ENCODE data around the gene KRTAP5-2.
"Not testable (repeated sequence)": the region's sequence is repeated elsewhere in the genome, so short reads cannot be mapped to it uniquely, and the experiment has no call there.

KRTAP5-2 gene

GRCh38 chr11:1607156-1607845 lies 9.2 kb upstream of the KRTAP5-2 start:
- H3K4me1 ChIP-seq (ENCODE audit: insufficient read depth, low read length); H3K36me3 ChIP-seq (ENCODE audit: insufficient read depth, low read length); H3K9me3 ChIP-seq (ENCODE audit: control insufficient read depth, insufficient read depth, low read length): not testable (repeated sequence)
- peak overlapping the region; percentile 16; the same call in 1 of the 2 replicates for H3K9ac ChIP-seq (ENCODE audit: low read depth, low read length)

- H3K9ac ChIP-seq (ENCODE audit: low read depth, low read length); H3K9me3 ChIP-seq (ENCODE audit: control insufficient read depth, insufficient read depth, low read length); H3K36me3 ChIP-seq (ENCODE audit: insufficient read depth, low read length); H3K4me1 ChIP-seq (ENCODE audit: insufficient read depth, low read length): not testable (repeated sequence)
Observed at GRCh38 chr11:1605923-1606322, 7.8 kb upstream of the KRTAP5-2 start.

GRCh38 chr11:1604711-1605110 lies 6.6 kb upstream of the KRTAP5-2 start:
- Histone ChIP-seq H3K9me3 (ENCODE audit: control insufficient read depth, insufficient read depth, low read length) (no peaks in the 10 kb centered on the region; the same call in 1 of the 2 replicates), H3K36me3 (ENCODE audit: insufficient read depth, low read length) (no peaks in the 10 kb centered on the region), H3K4me1 (ENCODE audit: insufficient read depth, low read length) (0 out of 2 replicates have a peak, but pooled peaks cover 4% of the 10 kb centered on the region), H3K9ac (ENCODE audit: low read depth, low read length) (no peak overlapping the region)

- H3K9me3 ChIP-seq (ENCODE audit: control insufficient read depth, insufficient read depth, low read length) = no peaks in the 10 kb centered on the region; the same call in 1 of the 2 replicates
- H3K4me1 ChIP-seq (ENCODE audit: insufficient read depth, low read length) = 0 out of 2 replicates have a peak, but pooled peaks cover 4% of the 10 kb centered on the region
- no peaks in the 10 kb centered on the region for H3K36me3 ChIP-seq (ENCODE audit: insufficient read depth, low read length)
- H3K9ac ChIP-seq (ENCODE audit: low read depth, low read length) = no peak overlapping the region
Observed at GRCh38 chr11:1604181-1604580, 6.1 kb upstream of the KRTAP5-2 start.

- Histone ChIP-seq H3K36me3 (ENCODE audit: insufficient read depth, low read length) (no peaks in the 10 kb centered on the region), H3K4me1 (ENCODE audit: insufficient read depth, low read length) (0 out of 2 replicates have a peak, but pooled peaks cover 4% of the 10 kb centered on the region), H3K9ac (ENCODE audit: low read depth, low read length) (no peak overlapping the region), H3K9me3 (ENCODE audit: control insufficient read depth, insufficient read depth, low read length) (no peaks in the 10 kb centered on the region; the same call in 1 of the 2 replicates)
Observed at GRCh38 chr11:1603629-1604028, 5.5 kb upstream of the KRTAP5-2 start.

- H3K36me3 ChIP-seq (ENCODE audit: insufficient read depth, low read length); H3K9me3 ChIP-seq (ENCODE audit: control insufficient read depth, insufficient read depth, low read length); H3K4me1 ChIP-seq (ENCODE audit: insufficient read depth, low read length); H3K9ac ChIP-seq (ENCODE audit: low read depth, low read length): not testable (repeated sequence)
Observed at GRCh38 chr11:1601663-1602062, 3.6 kb upstream of the KRTAP5-2 start.

- H3K4me1 ChIP-seq (ENCODE audit: insufficient read depth, low read length) = peaks cover 12% of the 10 kb centered on the region; the same call in 1 of the 2 replicates
Observed at GRCh38 chr11:1600626-1601025, 2.5 kb upstream of the KRTAP5-2 start.

GRCh38 chr11:1598816-1599215 lies 722 bp upstream of the KRTAP5-2 start:
- Histone ChIP-seq H3K36me3 (ENCODE audit: insufficient read depth, low read length) (no peaks in the 10 kb centered on the region), H3K4me1 (ENCODE audit: insufficient read depth, low read length) (peaks cover 12% of the 10 kb centered on the region; the same call in 1 of the 2 replicates)

More at GRCh38 chr11:1600626-1601025, 2.5 kb upstream of the KRTAP5-2 start:
- H3K9ac ChIP-seq (ENCODE audit: low read depth, low read length) = no peak overlapping the region
- no peaks in the 10 kb centered on the region for H3K36me3 ChIP-seq (ENCODE audit: insufficient read depth, low read length)
- no peaks in the 10 kb centered on the region; the same call in 1 of the 2 replicates for H3K9me3 ChIP-seq (ENCODE audit: control insufficient read depth, insufficient read depth, low read length)

GRCh38 chr11:1598406-1598805 lies 312 bp upstream of the KRTAP5-2 start:
- H3K9me3 ChIP-seq (ENCODE audit: control insufficient read depth, insufficient read depth, low read length); H3K9ac ChIP-seq (ENCODE audit: low read depth, low read length); H3K36me3 ChIP-seq (ENCODE audit: insufficient read depth, low read length): not testable (repeated sequence)
- peaks cover 12% of the 10 kb centered on the region; the same call in 1 of the 2 replicates for H3K4me1 ChIP-seq (ENCODE audit: insufficient read depth, low read length)

More at GRCh38 chr11:1598816-1599215, 722 bp upstream of the KRTAP5-2 start:
- Histone ChIP-seq H3K9ac (ENCODE audit: low read depth, low read length) (no peak overlapping the region), H3K9me3 (ENCODE audit: control insufficient read depth, insufficient read depth, low read length) (no peaks in the 10 kb centered on the region; the same call in 1 of the 2 replicates)

GRCh38 chr11:1597331-1597993 lies 632 bp downstream of the KRTAP5-2 start:
- Histone ChIP-seq H3K36me3 (ENCODE audit: insufficient read depth, low read length) (no peaks in the 10 kb centered on the region), H3K9ac (ENCODE audit: low read depth, low read length) (no peak overlapping the region), H3K9me3 (ENCODE audit: control insufficient read depth, insufficient read depth, low read length) (no peaks in the 10 kb centered on the region), H3K4me1 (ENCODE audit: insufficient read depth, low read length) (peaks cover 12% of the 10 kb centered on the region; the same call in 1 of the 2 replicates)

GRCh38 chr11:1596576-1597121 lies 1.4 kb downstream of the KRTAP5-2 start:
- not testable (repeated sequence) for H3K9me3 ChIP-seq (ENCODE audit: control insufficient read depth, insufficient read depth, low read length); H3K36me3 ChIP-seq (ENCODE audit: insufficient read depth, low read length)
- H3K4me1 ChIP-seq (ENCODE audit: insufficient read depth, low read length) = peaks cover 12% of the 10 kb centered on the region; the same call in 1 of the 2 replicates
- H3K9ac ChIP-seq (ENCODE audit: low read depth, low read length) = 0 out of 2 replicates have a peak overlapping the region, but pooled peaks have one; percentile 16

- H3K4me1 ChIP-seq (ENCODE audit: insufficient read depth, low read length) = peaks cover 12% of the 10 kb centered on the region; the same call in 1 of the 2 replicates
- H3K9ac ChIP-seq (ENCODE audit: low read depth, low read length); H3K9me3 ChIP-seq (ENCODE audit: control insufficient read depth, insufficient read depth, low read length); H3K36me3 ChIP-seq (ENCODE audit: insufficient read depth, low read length): not testable (repeated sequence)
Observed at GRCh38 chr11:1595994-1596575, 2.0 kb downstream of the KRTAP5-2 start.

- no peaks in the 10 kb centered on the region for H3K9me3 ChIP-seq (ENCODE audit: control insufficient read depth, insufficient read depth, low read length)
Observed at GRCh38 chr11:1592628-1593027, 5.5 kb downstream of the KRTAP5-2 start.

GRCh38 chr11:1589996-1590395 lies 8.1 kb downstream of the KRTAP5-2 start:
- H3K4me1 ChIP-seq (ENCODE audit: insufficient read depth, low read length) = no peaks in the 10 kb centered on the region
- no peak overlapping the region for H3K9ac ChIP-seq (ENCODE audit: low read depth, low read length)
- H3K36me3 ChIP-seq (ENCODE audit: insufficient read depth, low read length) = no peaks in the 10 kb centered on the region
- no peaks in the 10 kb centered on the region for H3K9me3 ChIP-seq (ENCODE audit: control insufficient read depth, insufficient read depth, low read length)

More at GRCh38 chr11:1592628-1593027, 5.5 kb downstream of the KRTAP5-2 start:
- peaks cover 12% of the 10 kb centered on the region; the same call in 1 of the 2 replicates for H3K4me1 ChIP-seq (ENCODE audit: insufficient read depth, low read length)
- H3K36me3 ChIP-seq (ENCODE audit: insufficient read depth, low read length) = no peaks in the 10 kb centered on the region
- no peak overlapping the region for H3K9ac ChIP-seq (ENCODE audit: low read depth, low read length)

All from ES-I3 (cell line).